ENCODE results near the gene RAB21.

DNA sequence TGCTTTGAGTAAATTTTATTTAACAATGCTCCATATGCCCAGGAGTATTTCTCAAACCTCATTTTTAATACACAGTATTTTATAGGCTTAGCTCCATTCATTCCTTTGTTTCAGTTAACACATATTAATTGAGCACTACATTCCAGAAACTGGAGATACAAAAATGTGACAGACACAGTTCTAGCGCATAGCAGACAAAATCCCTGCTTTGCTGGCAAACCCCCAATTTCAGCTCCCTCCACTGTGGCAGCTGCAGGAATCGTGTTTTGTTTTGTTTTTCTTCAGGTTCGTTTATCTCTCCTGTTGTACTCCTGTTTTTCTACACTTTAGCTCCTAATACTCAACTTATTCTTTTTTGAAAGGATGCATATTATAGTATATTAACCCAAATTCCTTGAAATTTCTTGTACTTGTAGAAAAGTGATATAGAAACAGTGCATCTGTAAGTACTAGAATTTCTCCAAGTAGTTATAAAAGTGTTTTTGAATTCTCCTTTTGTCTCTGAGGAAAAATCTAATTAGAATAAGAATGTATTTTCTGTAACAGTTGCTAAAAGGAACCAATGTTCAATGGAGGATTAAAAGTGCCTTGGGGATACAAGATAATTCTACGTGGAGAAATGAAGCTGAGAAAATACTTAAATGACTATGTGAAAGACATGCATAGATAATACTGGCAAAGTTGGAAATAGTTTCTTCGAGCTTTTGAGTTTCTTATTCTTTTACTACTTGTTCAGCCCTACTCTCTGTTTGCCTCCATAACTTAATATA lies 6.4 kb upstream of the RAB21 start:
- no peak for TF ChIP-seq USF2 (CRISPR knock-in tag; IDR thresholded peaks at IDR 0.05)
- TF ChIP-seq CREB1 (CRISPR knock-in tag; IDR thresholded peaks at IDR 0.05) = no peak
- TF ChIP-seq ZNF138 (CRISPR knock-in tag; conservative IDR thresholded peaks at IDR 0.05) = no peak
- no peak for TF ChIP-seq CTCF (IDR thresholded peaks at IDR 0.05)
- TF ChIP-seq, protein P1, sequence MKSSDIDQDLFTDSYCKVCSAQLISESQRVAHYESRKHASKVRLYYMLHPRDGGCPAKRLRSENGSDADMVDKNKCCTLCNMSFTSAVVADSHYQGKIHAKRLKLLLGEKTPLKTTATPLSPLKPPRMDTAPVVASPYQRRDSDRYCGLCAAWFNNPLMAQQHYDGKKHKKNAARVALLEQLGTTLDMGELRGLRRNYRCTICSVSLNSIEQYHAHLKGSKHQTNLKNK (CRISPR knock-in tag; IDR thresholded peaks at IDR 0.05) = no peak
- TF ChIP-seq GABPB1 (CRISPR knock-in tag; IDR thresholded peaks at IDR 0.05) = no peak
- TF ChIP-seq ZSCAN18 (CRISPR knock-in tag; IDR thresholded peaks at IDR 0.05) = no peak
- no peak for TF ChIP-seq RELA (CRISPR knock-in tag; IDR thresholded peaks at IDR 0.05; ENCODE audit: borderline replicate concordance)
- no peak for TF ChIP-seq NR2C2 (CRISPR knock-in tag; IDR thresholded peaks at IDR 0.05)
- TF ChIP-seq ZNF423 (CRISPR knock-in tag; IDR thresholded peaks at IDR 0.05) = no peak
